RWPE2 (cell line): ENCODE measurements around the gene COL4A6.

Experiments used
- ATAC-seq: fragments of 200-7000 bp; cut with Tn5 transposase; 3 replicates; pipeline ENCODE4 v1.9.1; 2021; ENCODE audit warnings: low read depth
- DNase-seq: peaks from one replicate; pipeline ENCODE4 v3.0.0-alpha.2; 2020; ENCODE audit warnings: low spot score
- H3K27ac ChIP-seq: fragments of 450-650 bp; 2 replicates; pipeline ENCODE4 v1.5.1; 2017; ENCODE audit warnings: mild to moderate bottlenecking; ENCODE audit not compliant: poor library complexity, severe bottlenecking
- H3K27me3 ChIP-seq: fragments of 250-450 bp; sonication (Bioruptor Pico); 2 replicates; pipeline ENCODE4 v1.5.1; 2021; ENCODE audit warnings: mild to moderate bottlenecking, moderate library complexity; ENCODE audit not compliant: insufficient read depth, poor library complexity, severe bottlenecking
- H3K36me3 ChIP-seq: fragments of 250-450 bp; sonication (Bioruptor Pico); 2 replicates; pipeline ENCODE4 v1.5.1; 2020; ENCODE audit warnings: low read depth, mild to moderate bottlenecking, moderate library complexity
- H3K4me1 ChIP-seq: fragments of 250-450 bp; sonication (Bioruptor Pico); 2 replicates; pipeline ENCODE4 v1.5.1; 2021; ENCODE audit warnings: mild to moderate bottlenecking, moderate library complexity; ENCODE audit not compliant: insufficient read depth, poor library complexity, severe bottlenecking
- H3K4me3 ChIP-seq: fragments of 250-450 bp; sonication (Bioruptor Pico); 2 replicates; pipeline ENCODE4 v1.5.1; 2021; ENCODE audit warnings: mild to moderate bottlenecking, moderate library complexity; ENCODE audit not compliant: severe bottlenecking
- H3K9me3 ChIP-seq: fragments of 250-450 bp; sonication (Bioruptor Pico); 2 replicates; pipeline ENCODE4 v1.5.1; 2021; ENCODE audit warnings: mild to moderate bottlenecking, moderate library complexity; ENCODE audit not compliant: severe bottlenecking
- TF ChIP-seq, protein P1 (sequence below): fragments of 450-650 bp; IDR thresholded peaks from one replicate; pipeline ENCODE4 v1.5.1; 2017; ENCODE audit warnings: mild to moderate bottlenecking, moderate library complexity; ENCODE audit not compliant: poor library complexity, severe bottlenecking

COL4A6 gene

GRCh38 chrX:108186811-108187210 is 251.4 kb downstream of the COL4A6 start:
- DNase-seq (no peak), ATAC-seq (peak; percentile 97)
- H3K27ac ChIP-seq, result peak overlapping the region; percentile 34
- TF ChIP-seq, protein P1, sequence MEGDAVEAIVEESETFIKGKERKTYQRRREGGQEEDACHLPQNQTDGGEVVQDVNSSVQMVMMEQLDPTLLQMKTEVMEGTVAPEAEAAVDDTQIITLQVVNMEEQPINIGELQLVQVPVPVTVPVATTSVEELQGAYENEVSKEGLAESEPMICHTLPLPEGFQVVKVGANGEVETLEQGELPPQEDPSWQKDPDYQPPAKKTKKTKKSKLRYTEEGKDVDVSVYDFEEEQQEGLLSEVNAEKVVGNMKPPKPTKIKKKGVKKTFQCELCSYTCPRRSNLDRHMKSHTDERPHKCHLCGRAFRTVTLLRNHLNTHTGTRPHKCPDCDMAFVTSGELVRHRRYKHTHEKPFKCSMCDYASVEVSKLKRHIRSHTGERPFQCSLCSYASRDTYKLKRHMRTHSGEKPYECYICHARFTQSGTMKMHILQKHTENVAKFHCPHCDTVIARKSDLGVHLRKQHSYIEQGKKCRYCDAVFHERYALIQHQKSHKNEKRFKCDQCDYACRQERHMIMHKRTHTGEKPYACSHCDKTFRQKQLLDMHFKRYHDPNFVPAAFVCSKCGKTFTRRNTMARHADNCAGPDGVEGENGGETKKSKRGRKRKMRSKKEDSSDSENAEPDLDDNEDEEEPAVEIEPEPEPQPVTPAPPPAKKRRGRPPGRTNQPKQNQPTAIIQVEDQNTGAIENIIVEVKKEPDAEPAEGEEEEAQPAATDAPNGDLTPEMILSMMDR, result no peak
- no peaks in the 10 kb centered on the region; the same call in 1 of the 2 replicates for H3K36me3 ChIP-seq
- H3K4me3 ChIP-seq, result no peak overlapping the region
- peaks cover 10% of the 10 kb centered on the region for H3K4me1 ChIP-seq
- no peaks in the 10 kb centered on the region for H3K27me3 ChIP-seq
- H3K9me3 ChIP-seq, result no peaks in the 10 kb centered on the region

DNA sequence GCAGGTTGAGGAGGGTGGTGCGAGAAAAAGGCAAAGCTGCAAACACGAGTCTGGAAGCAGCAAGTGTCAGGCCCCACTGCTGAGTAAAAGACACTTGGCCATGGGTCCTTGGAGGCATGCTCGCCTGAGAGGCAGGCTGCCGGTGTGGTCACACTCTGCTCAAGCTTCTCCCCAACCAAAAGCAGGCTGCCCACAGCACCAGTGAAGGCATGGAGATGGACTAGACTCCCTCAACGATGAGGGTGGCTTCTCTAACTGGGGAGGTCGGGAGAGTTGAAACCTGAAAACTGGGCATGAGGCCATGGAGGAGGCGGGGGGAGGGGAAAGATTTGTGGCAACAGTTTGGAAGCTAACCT is 260.1 kb downstream of the COL4A6 start:
- H3K4me3 ChIP-seq, result no peak overlapping the region
- ATAC-seq (no peak), DNase-seq (no peak)
- H3K4me1 ChIP-seq, result no peaks in the 10 kb centered on the region
- no peaks in the 10 kb centered on the region for H3K27me3 ChIP-seq
- no peaks in the 10 kb centered on the region for H3K9me3 ChIP-seq
- no peaks in the 10 kb centered on the region for H3K36me3 ChIP-seq
- TF ChIP-seq, protein P1, result no peak
- H3K27ac ChIP-seq, result no peak overlapping the region

DNA sequence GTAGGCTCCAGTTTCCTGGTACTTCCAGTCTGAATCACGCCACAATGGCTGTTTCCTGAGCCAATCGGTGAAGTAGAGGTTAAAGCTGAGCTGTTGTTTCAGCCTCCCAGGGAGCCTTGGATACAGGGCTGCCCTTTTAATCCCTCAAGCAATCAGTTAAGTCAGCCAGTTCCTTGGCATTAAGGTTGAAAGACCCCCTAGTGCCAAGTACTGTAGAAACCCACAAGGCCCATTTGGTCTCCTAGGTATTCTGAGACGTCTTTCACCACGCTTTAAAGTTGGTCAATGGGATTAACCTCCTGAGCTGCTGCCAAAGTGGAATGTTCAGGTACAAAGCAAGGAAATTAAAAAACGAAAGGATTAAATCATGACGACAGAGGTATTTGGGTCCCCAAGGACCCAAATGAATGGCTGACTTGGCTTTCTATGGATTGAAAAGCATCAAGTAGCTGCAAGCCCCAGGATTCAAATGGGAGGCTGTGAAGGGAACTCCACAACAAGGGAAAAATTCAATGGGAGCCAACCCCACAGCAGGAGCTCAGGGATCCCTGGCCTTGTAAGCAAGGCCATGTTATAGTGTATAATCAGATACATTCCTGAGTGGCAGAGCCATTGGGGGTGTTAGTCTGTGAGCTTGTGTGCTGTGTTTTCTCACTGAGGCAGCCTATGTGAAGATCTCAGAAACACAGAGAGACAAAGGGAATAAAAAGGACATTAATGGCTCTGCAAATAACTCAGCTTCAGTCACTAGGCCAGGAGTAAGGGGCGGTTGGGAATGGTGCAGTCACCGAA is 260.7 kb downstream of the COL4A6 start:
- DNase-seq, result no peak
- H3K27ac ChIP-seq, result no peak overlapping the region
- no peak for ATAC-seq
- H3K36me3 ChIP-seq, result no peaks in the 10 kb centered on the region
- H3K27me3 ChIP-seq, result no peaks in the 10 kb centered on the region
- no peaks in the 10 kb centered on the region for H3K9me3 ChIP-seq
- TF ChIP-seq, protein P1, result no peak
- no peak overlapping the region for H3K4me3 ChIP-seq
- no peaks in the 10 kb centered on the region for H3K4me1 ChIP-seq

- Histone ChIP-seq H3K9me3 (no peaks in the 10 kb centered on the region), H3K27me3 (no peaks in the 10 kb centered on the region)
- TF ChIP-seq, protein P1, result no peak
Observed at GRCh38 chrX:108173874-108174273, 264.3 kb downstream of the COL4A6 start.

DNA sequence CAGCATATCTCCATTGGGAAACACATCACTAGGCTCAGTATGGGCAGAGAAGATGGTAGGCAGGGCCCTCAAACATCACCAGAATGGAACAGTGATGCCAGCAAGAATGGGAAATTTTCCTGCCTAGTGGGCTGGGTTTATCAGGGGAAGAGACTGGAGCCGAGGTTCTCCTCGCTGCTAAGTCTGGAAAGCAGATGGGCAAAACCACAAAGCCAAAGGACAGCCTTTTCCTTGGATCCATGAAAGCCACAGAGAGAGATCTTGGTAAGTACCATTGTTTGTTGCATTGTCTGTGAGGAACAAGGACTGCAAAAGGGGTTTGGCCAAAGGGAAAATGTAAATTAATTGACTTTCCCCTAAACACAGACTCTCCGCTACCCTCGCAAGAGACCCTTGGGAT is 266.6 kb downstream of the COL4A6 start:
- ATAC-seq (no peak), DNase-seq (no peak)
- no peaks in the 10 kb centered on the region for H3K27me3 ChIP-seq
- TF ChIP-seq, protein P1, result no peak
- H3K9me3 ChIP-seq, result no peaks in the 10 kb centered on the region
- no peak overlapping the region for H3K4me3 ChIP-seq
- no peaks in the 10 kb centered on the region for H3K4me1 ChIP-seq
- H3K36me3 ChIP-seq, result no peaks in the 10 kb centered on the region
- H3K27ac ChIP-seq, result no peak overlapping the region

More at GRCh38 chrX:108173874-108174273, 264.3 kb downstream of the COL4A6 start:
- ATAC-seq, result no peak
- Histone ChIP-seq H3K36me3 (no peaks in the 10 kb centered on the region), H3K4me3 (no peak overlapping the region), H3K4me1 (no peaks in the 10 kb centered on the region), H3K27ac (no peak overlapping the region)
- no peak for DNase-seq
